Measurements from ENCODE around the gene ARHGAP12.

- TF ChIP-seq, protein P1, sequence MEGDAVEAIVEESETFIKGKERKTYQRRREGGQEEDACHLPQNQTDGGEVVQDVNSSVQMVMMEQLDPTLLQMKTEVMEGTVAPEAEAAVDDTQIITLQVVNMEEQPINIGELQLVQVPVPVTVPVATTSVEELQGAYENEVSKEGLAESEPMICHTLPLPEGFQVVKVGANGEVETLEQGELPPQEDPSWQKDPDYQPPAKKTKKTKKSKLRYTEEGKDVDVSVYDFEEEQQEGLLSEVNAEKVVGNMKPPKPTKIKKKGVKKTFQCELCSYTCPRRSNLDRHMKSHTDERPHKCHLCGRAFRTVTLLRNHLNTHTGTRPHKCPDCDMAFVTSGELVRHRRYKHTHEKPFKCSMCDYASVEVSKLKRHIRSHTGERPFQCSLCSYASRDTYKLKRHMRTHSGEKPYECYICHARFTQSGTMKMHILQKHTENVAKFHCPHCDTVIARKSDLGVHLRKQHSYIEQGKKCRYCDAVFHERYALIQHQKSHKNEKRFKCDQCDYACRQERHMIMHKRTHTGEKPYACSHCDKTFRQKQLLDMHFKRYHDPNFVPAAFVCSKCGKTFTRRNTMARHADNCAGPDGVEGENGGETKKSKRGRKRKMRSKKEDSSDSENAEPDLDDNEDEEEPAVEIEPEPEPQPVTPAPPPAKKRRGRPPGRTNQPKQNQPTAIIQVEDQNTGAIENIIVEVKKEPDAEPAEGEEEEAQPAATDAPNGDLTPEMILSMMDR (IDR thresholded peaks at IDR 0.05; ENCODE audit: insufficient read depth, low read length, poor library complexity, severe bottlenecking), result no peak
- TF ChIP-seq EZH2phosphoT487 (conservative IDR thresholded peaks at IDR 0.05; ENCODE audit: low read length), result no peak
Measured at GRCh38 chr10:31762316-31762715, 166.3 kb downstream of the ARHGAP12 start.

All from SU-DHL-6 (cell line).